Activated CD8-positive, alpha-beta memory T cell treated with anti-CD3 and anti-CD28 coated beads for 1 hour (primary cell): Measurements from ENCODE around the gene PGR.
"Not testable (repeated sequence)": the region's sequence is repeated elsewhere in the genome, so short reads cannot be mapped to it uniquely, and the experiment has no call there.

ENCODE experiments used
- DNase-seq, 2 donors: peaks; one replicate each; pipeline ENCODE4 v3.0.0-alpha.2; 2020; ENCODE audit warnings: low read depth in 1 of 2; ENCODE audit errors: extremely low read depth in 1 of 2

Gene PGR

DNA sequence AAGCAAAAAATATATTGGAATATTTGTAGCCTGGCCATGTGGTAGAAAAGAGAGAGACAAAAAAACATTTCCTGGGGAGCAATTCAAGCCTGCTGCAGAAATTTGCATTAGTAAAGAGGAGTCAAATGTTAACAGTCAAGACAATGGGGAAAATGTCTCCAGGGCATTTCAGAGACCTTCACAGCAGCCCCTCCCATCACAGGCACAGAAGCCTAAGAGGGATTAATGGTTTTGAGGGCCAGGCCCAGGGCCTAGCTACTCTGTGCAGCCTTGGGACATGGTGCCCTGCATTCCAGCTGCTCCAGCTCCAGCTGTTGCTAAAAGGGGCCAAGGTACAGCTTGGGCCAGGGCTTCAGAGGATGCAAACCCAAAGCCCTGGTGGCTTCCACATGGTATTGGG, 46.8 kb downstream of the PGR start:
- no peak for DNase-seq

DNA sequence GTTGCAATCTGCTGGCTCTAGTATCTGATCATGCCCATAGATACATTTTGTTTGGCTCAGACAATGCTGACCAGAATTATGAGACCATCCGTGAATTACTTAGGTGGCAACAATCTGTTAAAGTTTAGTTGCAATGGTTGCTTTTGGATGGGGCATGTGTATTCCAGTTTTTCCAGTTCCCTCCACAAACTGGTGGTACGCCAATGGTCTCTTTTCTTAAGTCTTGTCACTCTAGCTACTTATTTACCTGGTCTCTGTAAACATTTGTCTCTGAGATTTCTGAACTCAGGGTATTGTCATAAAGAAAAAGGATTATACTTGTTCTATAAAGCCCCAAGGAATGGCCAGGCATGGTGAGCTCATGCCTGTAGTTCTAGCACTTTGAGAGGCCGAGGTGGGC, 65.9 kb downstream of the PGR start:
- no peak for DNase-seq

GRCh38 chr11:101061606-101062005, 68.0 kb downstream of the PGR start:
- DNase-seq: no peak

GRCh38 chr11:101059331-101059730, 70.3 kb downstream of the PGR start:
- DNase-seq: no peak

- no peak for DNase-seq
Measured at GRCh38 chr11:101053492-101053891, 76.1 kb downstream of the PGR start.

- DNase-seq: no peak
Measured at GRCh38 chr11:101051677-101052076, 77.9 kb downstream of the PGR start.

DNA sequence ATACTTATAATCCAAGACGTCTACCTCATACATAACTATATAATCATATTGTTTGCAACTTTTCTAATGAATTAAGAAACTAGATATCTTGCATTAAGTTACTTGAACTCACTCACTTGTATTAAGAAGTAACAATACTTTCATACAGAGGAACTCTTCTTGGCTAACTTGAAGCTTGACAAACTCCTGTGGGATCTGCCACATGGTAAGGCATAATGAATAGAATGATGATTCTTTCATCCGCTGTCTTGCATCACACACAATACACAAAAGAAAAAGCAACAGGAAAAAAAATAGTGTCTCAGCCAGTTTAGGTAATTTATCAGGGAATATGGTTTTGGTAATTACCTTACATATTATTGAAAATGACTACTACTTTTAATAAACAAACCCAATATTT, 79.8 kb downstream of the PGR start:
- no peak for DNase-seq

DNA sequence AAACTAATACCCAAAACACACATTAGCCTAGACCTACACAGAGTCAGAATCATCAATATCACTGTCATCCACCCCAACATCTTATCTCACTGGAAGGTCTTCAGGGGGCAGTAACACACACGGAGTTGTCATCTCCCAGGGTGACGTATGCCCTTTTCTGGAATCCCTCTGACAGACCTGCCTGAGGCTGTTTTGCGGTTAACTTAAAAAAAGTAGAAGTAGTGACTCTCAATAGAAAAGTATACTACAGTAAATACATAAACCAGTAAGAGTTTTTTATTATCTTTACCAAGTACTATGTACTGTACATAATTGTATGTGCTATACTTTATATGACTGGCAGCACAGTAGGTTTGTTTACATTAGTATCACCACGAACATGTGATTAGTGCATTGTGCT, 80.5 kb downstream of the PGR start:
- no peak for DNase-seq

DNA sequence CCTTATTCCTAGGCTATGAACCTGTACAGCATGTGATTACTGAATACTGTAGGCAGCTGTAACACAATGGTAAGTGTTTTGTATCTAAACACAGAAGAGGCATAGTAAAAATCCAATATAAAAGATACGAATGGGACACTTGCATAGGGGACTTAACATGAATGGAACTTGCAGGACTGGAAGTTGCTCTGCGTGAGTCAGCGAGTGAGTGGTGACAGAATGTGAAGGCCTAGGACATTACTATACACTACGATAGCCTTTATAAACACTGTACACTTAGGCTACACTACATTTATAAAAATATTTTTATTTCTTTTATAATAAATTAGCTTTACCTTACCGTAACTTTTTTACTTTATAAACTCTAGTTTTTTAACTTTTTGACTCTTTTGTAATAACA, 81.1 kb downstream of the PGR start:
- DNase-seq: no peak

DNA sequence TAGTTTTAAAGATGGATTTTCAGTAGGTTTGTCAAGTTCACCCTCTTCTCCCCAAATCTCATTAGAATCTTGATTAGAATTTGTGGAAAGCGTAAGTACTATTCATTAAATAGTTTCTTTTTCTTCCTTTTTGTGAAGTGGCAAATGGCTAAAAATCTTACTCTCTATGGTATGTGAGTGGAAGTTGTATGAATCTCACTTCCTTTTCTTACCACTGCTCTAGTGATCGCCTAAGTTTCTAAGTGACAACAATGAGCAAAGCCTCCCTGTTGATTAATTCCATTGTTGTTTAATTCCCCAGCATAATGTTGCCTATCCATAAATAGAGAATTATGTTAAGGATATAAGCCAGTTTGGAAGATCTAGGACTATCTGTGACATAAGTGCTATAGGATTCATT, 82.7 kb downstream of the PGR start:
- no peak for DNase-seq

- no peak for DNase-seq
Measured at GRCh38 chr11:101045415-101045814, 84.2 kb downstream of the PGR start.

DNA sequence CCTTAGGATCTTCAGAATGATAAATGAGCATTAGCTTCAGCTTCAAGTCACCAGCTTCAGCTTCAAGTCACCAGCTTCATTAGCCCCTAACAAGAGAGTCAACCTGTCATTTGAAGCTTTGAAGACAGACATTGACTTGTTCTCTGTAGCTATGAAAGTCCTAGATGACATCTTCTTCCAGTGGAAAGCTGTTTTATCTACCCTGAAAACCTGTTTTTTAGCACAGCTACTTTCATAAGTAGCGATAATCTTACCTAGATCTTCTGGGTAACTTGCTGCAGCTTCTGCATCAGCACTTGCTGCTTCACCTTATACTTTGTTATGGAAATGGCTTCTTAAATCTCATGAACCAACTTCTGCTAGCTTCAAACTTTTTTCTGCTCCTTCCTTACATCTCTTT, 85.7 kb downstream of the PGR start:
- no peak for DNase-seq

GRCh38 chr11:101035872-101036271, 93.7 kb downstream of the PGR start:
- no peak for DNase-seq

- no peak for DNase-seq
Measured at GRCh38 chr11:101034076-101034475, 95.5 kb downstream of the PGR start.

DNA sequence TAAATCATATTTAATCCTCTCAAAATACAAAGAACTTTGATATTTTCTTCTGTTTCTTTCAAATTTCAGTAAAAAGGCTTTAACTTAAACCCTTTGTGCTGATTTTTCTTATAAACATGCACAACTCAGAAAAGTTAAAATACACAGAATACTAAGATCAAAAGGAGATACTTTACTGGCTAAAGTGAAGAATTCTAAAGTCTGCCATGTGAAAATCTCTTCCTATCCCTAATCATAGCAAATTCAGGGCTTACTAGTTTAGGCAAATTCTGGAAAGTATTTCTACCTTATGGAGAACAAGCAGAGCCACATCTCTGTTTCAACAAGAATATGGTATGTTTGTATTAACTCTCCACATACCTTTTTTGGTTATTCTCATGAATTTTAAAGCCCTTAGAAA, 96.6 kb downstream of the PGR start:
- DNase-seq: no peak

GRCh38 chr11:101031713-101032112, 97.9 kb downstream of the PGR start:
- no peak for DNase-seq

- no peak for DNase-seq
Measured at GRCh38 chr11:101030692-101031091, 98.9 kb downstream of the PGR start.

DNA sequence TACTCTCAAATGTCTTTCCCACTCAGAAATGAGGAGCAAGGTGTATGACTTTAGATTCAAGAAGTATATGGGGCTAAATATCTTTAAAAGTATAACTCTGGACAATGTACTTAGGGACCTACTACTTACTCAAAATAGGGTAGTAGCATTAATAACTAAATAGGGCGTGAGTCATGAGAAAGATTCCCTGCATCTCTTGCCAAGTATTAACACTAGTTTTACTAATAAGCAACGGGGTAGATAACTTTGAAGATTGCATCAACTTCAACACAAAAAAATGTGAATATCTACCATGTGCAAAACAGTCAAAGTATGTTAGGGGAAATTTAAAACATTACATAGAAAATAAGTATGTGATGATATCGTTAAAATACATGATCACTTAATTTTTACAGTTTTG, 99.6 kb downstream of the PGR start:
- DNase-seq: no peak

GRCh38 chr11:101028644-101029043, 101.0 kb downstream of the PGR start:
- no peak for DNase-seq

GRCh38 chr11:101022256-101022655, 107.4 kb downstream of the PGR start:
- no peak for DNase-seq

GRCh38 chr11:101019870-101020269, 109.7 kb downstream of the PGR start:
- DNase-seq: no peak

- no peak for DNase-seq
Measured at GRCh38 chr11:101014600-101015285, 114.9 kb downstream of the PGR start.

DNA sequence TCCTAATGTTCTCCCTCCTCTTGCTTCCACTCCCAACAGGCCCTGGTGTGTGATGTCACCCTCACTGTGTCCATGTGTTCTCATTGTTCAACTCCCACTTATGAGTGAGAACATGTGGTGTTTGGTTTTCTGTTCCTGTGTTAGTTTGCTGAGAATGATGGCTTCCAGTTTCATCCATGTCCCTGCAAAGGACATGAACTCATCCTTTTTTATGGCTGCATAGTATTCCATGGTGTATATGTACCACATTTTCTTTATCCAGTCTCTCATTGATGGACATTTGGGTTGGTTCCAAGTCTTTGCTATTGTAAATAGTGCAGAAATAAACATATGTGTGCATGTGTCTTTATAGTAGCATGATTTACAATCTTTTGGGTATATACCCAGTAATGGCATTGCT, 115.9 kb downstream of the PGR start:
- DNase-seq: not testable (repeated sequence)
